IPS DF 4.7 (cell line): ENCODE measurements around the gene KCNT2.
"Not testable (repeated sequence)": the region's sequence is repeated elsewhere in the genome, so short reads cannot be mapped to it uniquely, and the experiment has no call there.

Experiments
- DNase-seq: peaks from one replicate; pipeline ENCODE4 v3.0.0-alpha.2; 2013; ENCODE audit warnings: low spot score; ENCODE audit errors: extremely low read depth

KCNT2 gene

GRCh38 chr1:196590959-196591358 lies 17.3 kb downstream of the KCNT2 start:
- DNase-seq = no peak

GRCh38 chr1:196590012-196590708 lies 18.1 kb downstream of the KCNT2 start:
- no peak for DNase-seq

- DNase-seq = no peak
Observed at GRCh38 chr1:196584696-196585095, 23.5 kb downstream of the KCNT2 start.

- no peak for DNase-seq
Observed at GRCh38 chr1:196577386-196577785, 30.9 kb downstream of the KCNT2 start.

- no peak for DNase-seq
Observed at GRCh38 chr1:196573226-196573625, 35.0 kb downstream of the KCNT2 start.

GRCh38 chr1:196567238-196567637 lies 41.0 kb downstream of the KCNT2 start:
- no peak for DNase-seq

- no peak for DNase-seq
Observed at GRCh38 chr1:196563768-196564167, 44.5 kb downstream of the KCNT2 start.

- DNase-seq = no peak
Observed at GRCh38 chr1:196559314-196559713, 48.9 kb downstream of the KCNT2 start.

GRCh38 chr1:196558411-196558810 lies 49.8 kb downstream of the KCNT2 start:
- DNase-seq = no peak

- DNase-seq = no peak
Observed at GRCh38 chr1:196557797-196558196, 50.4 kb downstream of the KCNT2 start.

GRCh38 chr1:196550731-196551130 lies 57.5 kb downstream of the KCNT2 start:
- DNase-seq = no peak

- no peak for DNase-seq
Observed at GRCh38 chr1:196546272-196547111, 61.7 kb downstream of the KCNT2 start.

GRCh38 chr1:196545222-196545621 lies 63.0 kb downstream of the KCNT2 start:
- DNase-seq = no peak

- no peak for DNase-seq
Observed at GRCh38 chr1:196544617-196545016, 63.6 kb downstream of the KCNT2 start.

- DNase-seq = no peak
Observed at GRCh38 chr1:196543833-196544232, 64.4 kb downstream of the KCNT2 start.

GRCh38 chr1:196538473-196538872 lies 69.8 kb downstream of the KCNT2 start:
- DNase-seq = no peak

- peak; percentile 22 for DNase-seq
Observed at GRCh38 chr1:196535727-196536126, 72.5 kb downstream of the KCNT2 start.

- DNase-seq = no peak
Observed at GRCh38 chr1:196531737-196532524, 76.3 kb downstream of the KCNT2 start.

- DNase-seq = no peak
Observed at GRCh38 chr1:196527919-196528318, 80.3 kb downstream of the KCNT2 start.

GRCh38 chr1:196522574-196523345 lies 85.5 kb downstream of the KCNT2 start:
- not testable (repeated sequence) for DNase-seq

- DNase-seq = no peak
Observed at GRCh38 chr1:196517193-196517592, 91.0 kb downstream of the KCNT2 start.
